ENCODE data around the gene SERGEF.
"Not testable (repeated sequence)": the region's sequence is repeated elsewhere in the genome, so short reads cannot be mapped to it uniquely, and the experiment has no call there.

Gene SERGEF

GRCh38 chr11:17892409-17892808, 120.4 kb downstream of the SERGEF start:
- Mint-ChIP-seq H3K36me3 (peaks cover 14% of the 10 kb centered on the region), H3K4me1 (ENCODE audit: low read depth) (no peaks in the 10 kb centered on the region), H3K27me3 (no peaks in the 10 kb centered on the region), H3K4me3 (no peak overlapping the region), H3K9me3 (ENCODE audit: low read depth) (no peaks in the 10 kb centered on the region), H3K27ac (no peak overlapping the region)

GRCh38 chr11:17890325-17890724, 122.5 kb downstream of the SERGEF start:
- peaks cover 16% of the 10 kb centered on the region for H3K36me3 Mint-ChIP-seq
- H3K4me3 Mint-ChIP-seq: no peak overlapping the region
- H3K4me1 Mint-ChIP-seq (ENCODE audit: low read depth): no peaks in the 10 kb centered on the region
- H3K27me3 Mint-ChIP-seq: no peaks in the 10 kb centered on the region
- no peak overlapping the region for H3K27ac Mint-ChIP-seq
- no peaks in the 10 kb centered on the region for H3K9me3 Mint-ChIP-seq (ENCODE audit: low read depth)

- no peak overlapping the region for H3K4me3 Mint-ChIP-seq
- no peaks in the 10 kb centered on the region for H3K9me3 Mint-ChIP-seq (ENCODE audit: low read depth)
- no peaks in the 10 kb centered on the region for H3K27me3 Mint-ChIP-seq
- H3K36me3 Mint-ChIP-seq: peaks cover 16% of the 10 kb centered on the region
- H3K27ac Mint-ChIP-seq: no peak overlapping the region
- H3K4me1 Mint-ChIP-seq (ENCODE audit: low read depth): no peaks in the 10 kb centered on the region
These were observed 125.1 kb downstream of the SERGEF start for GRCh38 chr11:17887779-17888178.

- Mint-ChIP-seq H3K4me1 (ENCODE audit: low read depth) (no peaks in the 10 kb centered on the region), H3K9me3 (ENCODE audit: low read depth) (no peaks in the 10 kb centered on the region), H3K36me3 (peaks cover 9% of the 10 kb centered on the region), H3K27ac (no peak overlapping the region), H3K27me3 (no peaks in the 10 kb centered on the region), H3K4me3 (no peak overlapping the region)
These were observed 128.9 kb downstream of the SERGEF start for GRCh38 chr11:17883946-17884345.

GRCh38 chr11:17883057-17883456, 129.8 kb downstream of the SERGEF start:
- no peak overlapping the region for H3K4me3 Mint-ChIP-seq
- H3K27ac Mint-ChIP-seq: no peak overlapping the region
- peaks cover 14% of the 10 kb centered on the region for H3K36me3 Mint-ChIP-seq
- H3K27me3 Mint-ChIP-seq: no peaks in the 10 kb centered on the region
- H3K9me3 Mint-ChIP-seq (ENCODE audit: low read depth): no peaks in the 10 kb centered on the region
- H3K4me1 Mint-ChIP-seq (ENCODE audit: low read depth): no peaks in the 10 kb centered on the region

- Mint-ChIP-seq H3K27me3 (no peaks in the 10 kb centered on the region), H3K4me3 (no peak overlapping the region), H3K4me1 (ENCODE audit: low read depth) (no peaks in the 10 kb centered on the region), H3K27ac (no peak overlapping the region), H3K36me3 (peaks cover 20% of the 10 kb centered on the region), H3K9me3 (ENCODE audit: low read depth) (no peaks in the 10 kb centered on the region)
These were observed 134.1 kb downstream of the SERGEF start for GRCh38 chr11:17878743-17879142.

GRCh38 chr11:17877886-17878285, 135.0 kb downstream of the SERGEF start:
- Mint-ChIP-seq H3K27ac (no peak overlapping the region), H3K36me3 (peaks cover 24% of the 10 kb centered on the region), H3K4me3 (no peak overlapping the region), H3K4me1 (ENCODE audit: low read depth) (no peaks in the 10 kb centered on the region), H3K27me3 (no peaks in the 10 kb centered on the region), H3K9me3 (ENCODE audit: low read depth) (no peaks in the 10 kb centered on the region)

- no peaks in the 10 kb centered on the region for H3K27me3 Mint-ChIP-seq
- no peaks in the 10 kb centered on the region for H3K9me3 Mint-ChIP-seq (ENCODE audit: low read depth)
- H3K4me1 Mint-ChIP-seq (ENCODE audit: low read depth): no peaks in the 10 kb centered on the region
- H3K36me3 Mint-ChIP-seq: peaks cover 32% of the 10 kb centered on the region
- no peak overlapping the region for H3K27ac Mint-ChIP-seq
- no peak overlapping the region for H3K4me3 Mint-ChIP-seq
These were observed 136.0 kb downstream of the SERGEF start for GRCh38 chr11:17876827-17877226.

- H3K4me3 Mint-ChIP-seq: no peak overlapping the region
- H3K4me1 Mint-ChIP-seq (ENCODE audit: low read depth): no peaks in the 10 kb centered on the region
- H3K9me3 Mint-ChIP-seq (ENCODE audit: low read depth): no peaks in the 10 kb centered on the region
- no peak overlapping the region for H3K27ac Mint-ChIP-seq
- H3K27me3 Mint-ChIP-seq: no peaks in the 10 kb centered on the region
- peaks cover 37% of the 10 kb centered on the region for H3K36me3 Mint-ChIP-seq
These were observed 137.0 kb downstream of the SERGEF start for GRCh38 chr11:17875891-17876290.

GRCh38 chr11:17873586-17873985, 139.3 kb downstream of the SERGEF start:
- Mint-ChIP-seq H3K4me3 (no peak overlapping the region), H3K36me3 (peaks cover 45% of the 10 kb centered on the region), H3K4me1 (ENCODE audit: low read depth) (no peaks in the 10 kb centered on the region), H3K27ac (no peak overlapping the region), H3K27me3 (no peaks in the 10 kb centered on the region), H3K9me3 (ENCODE audit: low read depth) (peaks cover under 1% of the 10 kb centered on the region)

GRCh38 chr11:17868398-17868797, 144.4 kb downstream of the SERGEF start:
- H3K4me1 Mint-ChIP-seq (ENCODE audit: low read depth); H3K9me3 Mint-ChIP-seq (ENCODE audit: low read depth); H3K4me3 Mint-ChIP-seq; H3K27me3 Mint-ChIP-seq; H3K27ac Mint-ChIP-seq: not testable (repeated sequence)
- H3K36me3 Mint-ChIP-seq: peaks cover 38% of the 10 kb centered on the region

- H3K4me3 Mint-ChIP-seq: no peak overlapping the region
- H3K27me3 Mint-ChIP-seq: no peaks in the 10 kb centered on the region
- no peaks in the 10 kb centered on the region for H3K4me1 Mint-ChIP-seq (ENCODE audit: low read depth)
- H3K27ac Mint-ChIP-seq: no peak overlapping the region
- H3K9me3 Mint-ChIP-seq (ENCODE audit: low read depth): peaks cover 4% of the 10 kb centered on the region
- peaks cover 36% of the 10 kb centered on the region for H3K36me3 Mint-ChIP-seq
These were observed 145.5 kb downstream of the SERGEF start for GRCh38 chr11:17867341-17867740.

GRCh38 chr11:17865765-17866428, 146.9 kb downstream of the SERGEF start:
- H3K4me1 Mint-ChIP-seq (ENCODE audit: low read depth): no peaks in the 10 kb centered on the region
- H3K9me3 Mint-ChIP-seq (ENCODE audit: low read depth): peaks cover 4% of the 10 kb centered on the region
- peaks cover 33% of the 10 kb centered on the region for H3K36me3 Mint-ChIP-seq
- H3K27me3 Mint-ChIP-seq: no peaks in the 10 kb centered on the region
- H3K27ac Mint-ChIP-seq: no peak overlapping the region
- no peak overlapping the region for H3K4me3 Mint-ChIP-seq

GRCh38 chr11:17864478-17864941, 148.3 kb downstream of the SERGEF start:
- H3K27ac Mint-ChIP-seq: no peak overlapping the region
- H3K4me3 Mint-ChIP-seq: no peak overlapping the region
- no peaks in the 10 kb centered on the region for H3K27me3 Mint-ChIP-seq
- H3K36me3 Mint-ChIP-seq: peaks cover 35% of the 10 kb centered on the region
- H3K9me3 Mint-ChIP-seq (ENCODE audit: low read depth): peaks cover 4% of the 10 kb centered on the region
- H3K4me1 Mint-ChIP-seq (ENCODE audit: low read depth): no peaks in the 10 kb centered on the region

GRCh38 chr11:17861036-17861755, 151.7 kb downstream of the SERGEF start:
- no peak overlapping the region for H3K4me3 Mint-ChIP-seq
- no peak overlapping the region for H3K27ac Mint-ChIP-seq
- no peaks in the 10 kb centered on the region for H3K9me3 Mint-ChIP-seq (ENCODE audit: low read depth)
- peaks cover 32% of the 10 kb centered on the region for H3K36me3 Mint-ChIP-seq
- H3K4me1 Mint-ChIP-seq (ENCODE audit: low read depth): peaks cover 11% of the 10 kb centered on the region
- no peaks in the 10 kb centered on the region for H3K27me3 Mint-ChIP-seq

GRCh38 chr11:17859552-17859951, 153.3 kb downstream of the SERGEF start:
- no peak overlapping the region for H3K27ac Mint-ChIP-seq
- no peak overlapping the region for H3K4me3 Mint-ChIP-seq
- peaks cover 35% of the 10 kb centered on the region for H3K36me3 Mint-ChIP-seq
- peaks cover 14% of the 10 kb centered on the region for H3K4me1 Mint-ChIP-seq (ENCODE audit: low read depth)
- H3K27me3 Mint-ChIP-seq: no peaks in the 10 kb centered on the region
- H3K9me3 Mint-ChIP-seq (ENCODE audit: low read depth): no peaks in the 10 kb centered on the region

Measured in activated naive CD8-positive, alpha-beta T cell (primary cell).